ENCODE measurements around the gene LMNB1.

GRCh38 chr5:126777257-126777974 is 480 bp downstream of the LMNB1 start:
- TF ChIP-seq CTCF (tag by site-specific recombination; IDR thresholded peaks at IDR 0.05) = peak; percentile 64; the same call in 1 of the 2 replicates
- TF ChIP-seq ZBTB11 (tag by site-specific recombination; conservative IDR thresholded peaks at IDR 0.05; ENCODE audit: low read depth) = no peak
- no peak for TF ChIP-seq ZNF114 (tag by site-specific recombination; IDR thresholded peaks at IDR 0.05)
- TF ChIP-seq PRDM10 (tag by site-specific recombination; IDR thresholded peaks at IDR 0.05) = no peak
- TF ChIP-seq ZNF335 (tag by site-specific recombination; conservative IDR thresholded peaks at IDR 0.05) = no peak; the same call in 1 of the 2 replicates
